GM10266 (cell line): ENCODE data around the gene EMC9.

ENCODE experiments used
- DNase-seq: peaks from one replicate; pipeline ENCODE4 v3.0.0; 2012; ENCODE audit errors: extremely low spot score
- TF ChIP-seq, protein P1 (sequence below): IDR thresholded peaks from 2 replicates; pipeline ENCODE4 v1.5.1; 2012; ENCODE audit warnings: mild to moderate bottlenecking, low read depth; ENCODE audit not compliant: control insufficient read depth, insufficient read depth; ENCODE audit errors: missing control alignments

EMC9 gene

DNA sequence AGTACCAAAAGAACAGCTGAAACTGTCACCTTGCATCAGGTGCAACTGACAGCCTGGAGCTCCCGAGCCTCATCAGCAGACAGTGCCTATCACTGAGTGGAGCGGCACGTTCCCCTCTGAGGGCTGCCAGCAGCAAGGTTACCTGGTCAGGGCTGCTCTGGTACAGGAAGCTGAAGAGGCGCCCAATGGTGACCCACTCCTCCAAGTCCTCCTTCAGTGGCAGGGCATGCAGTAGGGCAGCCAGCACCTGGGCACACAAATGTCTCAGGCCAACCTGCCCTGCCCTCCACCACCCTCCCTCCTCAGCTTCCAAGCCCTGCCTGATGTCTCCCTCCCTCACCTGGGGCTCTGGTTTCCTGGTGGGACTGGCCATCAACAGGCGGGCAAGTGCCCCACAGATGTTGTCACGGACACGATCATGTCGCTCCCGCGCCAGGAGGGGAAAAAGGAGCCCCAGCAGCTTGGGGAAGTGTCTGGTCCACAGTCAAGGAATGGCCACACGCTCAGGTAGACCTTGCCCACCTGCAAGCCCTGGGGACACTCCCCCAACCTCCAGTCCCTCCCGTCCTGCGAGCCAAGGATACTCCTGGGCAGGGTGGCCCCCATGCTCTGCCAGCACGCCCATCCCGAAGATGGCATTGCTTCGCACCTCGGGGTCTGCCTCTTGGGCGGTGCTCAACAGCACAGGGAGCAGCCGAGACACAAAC lies 40.1 kb upstream of the EMC9 start:
- no peak for DNase-seq
- TF ChIP-seq, protein P1, sequence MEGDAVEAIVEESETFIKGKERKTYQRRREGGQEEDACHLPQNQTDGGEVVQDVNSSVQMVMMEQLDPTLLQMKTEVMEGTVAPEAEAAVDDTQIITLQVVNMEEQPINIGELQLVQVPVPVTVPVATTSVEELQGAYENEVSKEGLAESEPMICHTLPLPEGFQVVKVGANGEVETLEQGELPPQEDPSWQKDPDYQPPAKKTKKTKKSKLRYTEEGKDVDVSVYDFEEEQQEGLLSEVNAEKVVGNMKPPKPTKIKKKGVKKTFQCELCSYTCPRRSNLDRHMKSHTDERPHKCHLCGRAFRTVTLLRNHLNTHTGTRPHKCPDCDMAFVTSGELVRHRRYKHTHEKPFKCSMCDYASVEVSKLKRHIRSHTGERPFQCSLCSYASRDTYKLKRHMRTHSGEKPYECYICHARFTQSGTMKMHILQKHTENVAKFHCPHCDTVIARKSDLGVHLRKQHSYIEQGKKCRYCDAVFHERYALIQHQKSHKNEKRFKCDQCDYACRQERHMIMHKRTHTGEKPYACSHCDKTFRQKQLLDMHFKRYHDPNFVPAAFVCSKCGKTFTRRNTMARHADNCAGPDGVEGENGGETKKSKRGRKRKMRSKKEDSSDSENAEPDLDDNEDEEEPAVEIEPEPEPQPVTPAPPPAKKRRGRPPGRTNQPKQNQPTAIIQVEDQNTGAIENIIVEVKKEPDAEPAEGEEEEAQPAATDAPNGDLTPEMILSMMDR = no peak

GRCh38 chr14:24179961-24180796 lies 38.8 kb upstream of the EMC9 start:
- DNase-seq = no peak
- TF ChIP-seq, protein P1 = no peak

DNA sequence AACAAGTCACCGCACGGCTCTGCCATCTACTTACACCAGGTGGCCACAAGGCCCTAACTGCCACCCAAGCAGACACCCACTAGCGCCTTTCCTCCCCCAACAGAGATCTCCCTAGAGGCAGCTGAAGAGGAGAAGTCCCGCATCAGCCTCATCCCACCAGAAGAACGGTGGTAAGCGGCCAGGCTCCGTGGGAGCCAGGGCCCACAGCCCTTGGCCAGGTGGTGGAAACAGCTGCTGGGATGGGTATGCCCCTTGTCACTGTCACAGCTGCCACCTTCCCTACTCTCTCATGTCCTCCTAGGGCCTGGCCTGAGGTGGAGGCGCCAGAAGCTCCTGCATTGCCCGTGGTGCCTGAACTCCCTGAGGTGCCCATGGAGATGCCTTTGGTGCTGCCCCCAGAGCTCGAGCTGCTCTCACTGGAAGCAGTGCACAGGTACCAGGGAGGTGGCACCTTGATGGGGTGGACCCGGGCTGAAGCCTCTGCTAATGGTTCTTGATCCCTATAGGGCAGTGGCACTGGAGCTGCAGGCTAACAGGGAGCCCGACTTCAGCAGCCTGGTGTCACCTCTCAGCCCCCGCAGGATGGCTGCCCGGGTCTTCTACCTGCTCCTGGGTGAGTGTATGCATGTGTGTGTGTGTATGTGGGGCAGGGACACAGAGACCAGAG lies 38.0 kb upstream of the EMC9 start:
- DNase-seq = no peak
- TF ChIP-seq, protein P1 = no peak

DNA sequence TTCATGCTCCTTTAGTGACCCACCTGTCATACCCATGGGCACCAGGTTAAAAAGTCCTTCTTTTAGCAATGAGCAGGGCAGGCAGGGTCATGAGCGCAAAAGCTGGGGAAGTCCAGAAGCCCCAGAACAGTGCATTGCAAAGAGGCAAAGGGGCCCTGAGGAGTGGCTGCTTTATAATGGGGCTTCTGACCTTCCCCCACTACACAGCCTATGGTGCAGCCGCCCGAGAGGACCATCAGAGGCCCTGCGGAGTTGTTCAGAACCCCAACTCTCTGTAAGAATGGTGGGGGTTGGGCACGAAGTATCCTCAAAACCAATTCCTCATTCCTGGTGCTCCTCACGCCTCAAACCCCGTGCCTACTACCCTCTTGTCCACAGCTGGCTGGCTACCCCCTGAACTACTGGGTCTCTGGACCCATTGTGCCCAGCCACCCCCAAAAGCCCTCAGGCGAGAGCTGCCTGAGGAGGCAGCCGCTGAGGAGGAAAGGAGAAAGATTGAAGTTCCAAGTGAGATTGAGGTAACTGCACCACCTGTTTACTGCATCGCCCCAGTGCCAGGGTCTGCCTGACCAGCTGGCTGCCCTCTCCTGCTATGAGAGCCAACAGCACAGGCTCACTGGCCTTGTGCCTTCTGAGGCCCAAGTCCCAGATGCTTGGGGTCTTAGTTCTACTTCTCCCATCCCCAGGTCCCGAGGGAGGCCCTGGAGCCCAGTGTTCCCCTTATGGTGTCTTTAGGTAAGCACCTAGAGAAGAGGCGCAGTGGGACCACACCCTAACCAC lies 37.2 kb upstream of the EMC9 start:
- no peak for DNase-seq
- TF ChIP-seq, protein P1 = no peak

GRCh38 chr14:24177891-24178290 lies 36.5 kb upstream of the EMC9 start:
- TF ChIP-seq, protein P1 = no peak
- DNase-seq = no peak

- TF ChIP-seq, protein P1 = no peak
- no peak for DNase-seq
Measured at GRCh38 chr14:24177041-24177825, 35.8 kb upstream of the EMC9 start.
